Right atrium auricular region (tissue), 2 donors: ENCODE measurements around the gene CABLES2. TPM values are rescaled to one million over a fixed set of nuclear protein-coding genes. Genes with fewer than 3 reads are reported as not detected.

ENCODE experiments used
- DNase-seq: peaks from one replicate; pipeline ENCODE4 v3.0.0-alpha.2; 2019; ENCODE audit warnings: low spot score
- H3K27ac ChIP-seq, 2 donors: fragments of 200-600 bp; sonication (generic); 1 replicate in 1 of 2; 2 replicates in 1 of 2; pipeline ENCODE4 v1.5.1; 2016 to 2019
- H3K27me3 ChIP-seq, 2 donors: fragments of 200-600 bp; sonication (generic); one replicate each; pipeline versions ENCODE4 v1.5.1 to v1.6.0; 2017 to 2019
- H3K36me3 ChIP-seq: fragments of 200-600 bp; sonication (generic); one replicate; pipeline ENCODE4 v1.5.1; 2016
- H3K4me1 ChIP-seq, 2 donors: fragments of 200-600 bp; sonication (generic); one replicate each; pipeline versions ENCODE4 v1.5.1 to v1.6.0; 2017 to 2019
- H3K4me3 ChIP-seq, 2 donors: fragments of 200-600 bp; sonication (generic); 1 replicate in 1 of 2; 2 replicates in 1 of 2; pipeline ENCODE4 v1.5.1; 2017 to 2019; ENCODE audit warnings: mild to moderate bottlenecking in 1 of 2, moderate library complexity in 1 of 2
- H3K9me3 ChIP-seq, 2 donors: fragments of 200-600 bp; sonication (generic); one replicate each; pipeline ENCODE4 v1.5.1; 2019
- CTCF ChIP-seq, 2 donors: fragments of 200-600 bp; sonication (generic); IDR thresholded peaks; one replicate each; pipeline ENCODE4 v1.5.1; 2019; ENCODE audit warnings: antibody characterized with exemption in 2 of 2
- total RNA-seq, 2 donors: library from RNA; depleted of rRNA; stranded (reverse); fragments of >200 nt; gene quantifications; one replicate each; pipeline ENCODE4 v1.1.0, GENCODE V29; 2016

The CABLES2 gene
- total RNA-seq, 2 donors from 2014 or later: 10.8 to 17.7 TPM

- Histone ChIP-seq H3K4me1 (no peaks in the 10 kb centered on the region), H3K36me3 (no peaks in the 10 kb centered on the region), H3K27ac (no peak overlapping the region), H3K9me3 (no peaks in the 10 kb centered on the region), H3K27me3 (no peaks in the 10 kb centered on the region), H3K4me3 (no peak overlapping the region)
- no peak for TF ChIP-seq CTCF (IDR thresholded peaks at IDR 0.05)
- DNase-seq: no peak
Observed at GRCh38 chr20:62417981-62418708, 11.1 kb upstream of the CABLES2 start.

DNA sequence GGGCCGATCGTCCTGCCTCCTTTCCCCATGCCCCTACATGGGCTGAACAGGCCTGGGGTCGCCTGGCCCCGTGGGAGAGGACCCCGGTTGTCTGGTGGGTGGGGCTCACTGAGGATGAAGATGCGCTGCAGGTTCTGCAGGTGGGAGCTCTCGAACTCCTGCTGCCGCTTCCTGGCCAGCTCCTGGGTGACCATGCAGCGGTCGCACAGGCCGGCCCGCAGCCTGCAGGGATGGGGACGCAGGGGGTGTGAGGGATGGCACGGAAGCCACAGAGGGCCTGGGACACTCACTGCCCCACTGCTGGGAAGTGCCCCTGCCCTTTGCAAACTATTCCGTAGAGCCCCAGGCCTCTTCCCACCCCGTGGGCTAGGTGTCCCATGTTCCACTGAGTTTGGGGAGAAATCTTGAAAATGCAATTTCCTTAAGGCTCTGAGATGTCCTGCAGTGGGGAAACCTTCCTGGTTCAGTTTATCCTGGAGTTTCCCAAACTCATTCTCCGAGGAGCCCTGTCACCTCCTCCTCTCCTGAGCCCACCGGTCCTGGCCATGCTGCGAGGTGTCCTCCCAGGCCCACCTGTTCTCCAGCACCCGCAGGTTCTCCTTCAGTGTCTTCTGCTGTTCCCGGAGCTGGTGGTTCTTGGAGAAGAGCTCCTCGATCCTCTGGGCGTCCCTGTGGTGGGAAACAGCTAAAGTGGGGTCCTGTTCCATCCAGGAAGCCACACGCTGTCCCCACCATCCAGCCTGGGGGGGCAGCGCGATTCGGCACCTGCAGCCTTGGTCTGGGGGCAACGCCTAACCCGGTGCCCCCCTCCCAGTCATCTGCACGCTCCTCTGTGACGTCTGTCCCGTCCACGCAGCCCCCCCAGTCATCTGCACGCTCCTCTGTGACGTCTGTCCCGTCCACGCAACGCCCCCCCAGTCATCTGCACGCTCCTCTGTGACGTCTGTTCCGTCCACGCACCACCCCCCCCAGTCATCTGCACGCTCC lies 9.9 kb upstream of the CABLES2 start:
- no peak overlapping the region for H3K27ac ChIP-seq
- no peaks in the 10 kb centered on the region for H3K27me3 ChIP-seq
- TF ChIP-seq CTCF (IDR thresholded peaks at IDR 0.05): no peak
- no peak for DNase-seq
- no peak overlapping the region for H3K4me3 ChIP-seq
- no peaks in the 10 kb centered on the region for H3K9me3 ChIP-seq
- no peaks in the 10 kb centered on the region for H3K36me3 ChIP-seq
- no peaks in the 10 kb centered on the region for H3K4me1 ChIP-seq

- Histone ChIP-seq H3K9me3 (no peaks in the 10 kb centered on the region), H3K27ac (no peak overlapping the region), H3K36me3 (no peaks in the 10 kb centered on the region), H3K27me3 (no peaks in the 10 kb centered on the region), H3K4me3 (no peak overlapping the region), H3K4me1 (peaks cover 0 to under 1% of the 10 kb centered on the region in 2 donors)
- no peak for TF ChIP-seq CTCF (IDR thresholded peaks at IDR 0.05)
- DNase-seq: no peak
Observed at GRCh38 chr20:62415354-62416111, 8.4 kb upstream of the CABLES2 start.

DNA sequence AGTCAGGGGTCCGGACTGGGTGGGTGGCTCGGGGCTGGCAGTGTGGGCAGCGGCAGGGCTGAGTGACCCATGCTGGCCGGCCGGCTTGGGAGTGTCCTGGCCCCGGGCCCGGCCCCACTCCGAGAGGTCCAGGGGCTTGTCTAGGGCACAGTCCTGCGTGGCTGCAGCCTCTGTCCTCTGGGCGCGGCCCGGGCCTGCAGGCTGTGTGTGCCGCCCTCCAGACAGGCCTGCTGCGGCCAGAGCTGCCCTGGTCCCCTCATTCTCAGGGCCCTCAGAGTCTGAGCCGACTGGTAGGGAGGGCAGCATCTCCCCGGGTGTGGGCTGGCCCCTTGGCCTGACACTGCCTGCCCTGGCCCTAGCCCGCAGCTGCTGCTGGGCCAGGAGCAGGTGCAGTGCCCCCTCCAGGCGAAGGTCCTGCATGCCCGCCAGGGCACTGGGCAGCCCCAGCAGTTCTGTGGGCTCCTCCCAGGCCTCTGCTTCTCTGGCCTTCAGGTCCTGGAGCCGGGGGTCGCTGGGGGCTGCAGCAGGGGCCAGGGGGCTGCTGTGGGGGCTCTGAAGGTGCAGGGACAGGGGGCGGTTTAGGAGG lies 6.9 kb upstream of the CABLES2 start:
- Histone ChIP-seq H3K4me3 (no peak overlapping the region), H3K27me3 (no peaks in the 10 kb centered on the region), H3K27ac (no peak overlapping the region), H3K9me3 (no peaks in the 10 kb centered on the region), H3K4me1 (peaks cover 0 to 11% of the 10 kb centered on the region in 2 donors), H3K36me3 (no peaks in the 10 kb centered on the region)
- DNase-seq: no peak
- TF ChIP-seq CTCF (IDR thresholded peaks at IDR 0.05): no peak

DNA sequence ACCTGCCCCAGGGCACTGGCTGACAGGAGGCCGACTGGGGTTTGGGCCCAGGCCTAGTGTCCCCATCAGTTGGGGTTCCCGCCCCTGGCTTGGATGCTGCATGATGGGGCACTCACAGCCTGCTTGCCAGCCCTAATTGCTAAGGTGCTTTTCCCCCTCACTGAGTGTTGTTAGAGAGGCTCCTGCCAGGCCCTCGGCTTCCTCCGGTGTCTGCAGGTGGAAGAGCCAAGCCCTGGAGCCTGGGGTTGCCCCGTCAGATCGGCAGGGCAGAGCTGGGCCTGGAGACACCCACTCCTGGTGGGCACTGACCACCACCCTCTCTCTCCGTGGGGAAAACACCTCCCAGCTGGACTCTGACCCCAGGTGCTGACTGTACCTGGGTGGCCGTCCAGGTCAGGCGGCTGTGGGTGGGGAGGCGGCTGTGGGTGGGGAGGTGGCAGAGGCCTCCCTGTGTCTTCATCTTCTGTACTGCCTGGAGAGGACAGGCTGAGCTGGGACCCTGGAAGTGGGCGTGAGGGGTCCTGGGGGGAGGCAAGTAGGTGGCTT lies 6.0 kb upstream of the CABLES2 start:
- Histone ChIP-seq H3K4me1 (peaks cover 0 to 11% of the 10 kb centered on the region in 2 donors), H3K4me3 (no peak overlapping the region), H3K36me3 (no peaks in the 10 kb centered on the region), H3K27ac (no peak overlapping the region), H3K9me3 (no peaks in the 10 kb centered on the region), H3K27me3 (no peaks in the 10 kb centered on the region)
- TF ChIP-seq CTCF (IDR thresholded peaks at IDR 0.05): no peak
- no peak for DNase-seq
